Neuronal stem cell (in vitro differentiated cells): ENCODE measurements around the gene SMKR1.

Experiments used
- DNase-seq: peaks from one replicate; pipeline ENCODE4 v3.0.0-alpha.2; 2013; ENCODE audit warnings: low spot score
- H2AFZ ChIP-seq: one replicate; pipeline ENCODE4 v1.6.1; 2013; ENCODE audit warnings: mild to moderate bottlenecking, low read length, inconsistent platforms
- H2AK5ac ChIP-seq: 2 replicates; pipeline ENCODE4 v1.6.1; 2013; ENCODE audit warnings: low read depth, mild to moderate bottlenecking, inconsistent platforms, low read length, moderate library complexity, mixed read lengths
- H2BK120ac ChIP-seq: 2 replicates; pipeline ENCODE4 v1.6.1; 2013; ENCODE audit warnings: low read depth, mild to moderate bottlenecking, inconsistent platforms, low read length, moderate library complexity, mixed read lengths
- H2BK12ac ChIP-seq: one replicate; pipeline ENCODE4 v1.6.1; 2013; ENCODE audit warnings: low read length, inconsistent platforms
- H2BK15ac ChIP-seq: 2 replicates; pipeline ENCODE4 v1.6.1; 2013; ENCODE audit warnings: mild to moderate bottlenecking, low read length, inconsistent platforms, mixed read lengths
- H2BK5ac ChIP-seq: one replicate; pipeline ENCODE4 v1.6.1; 2013; ENCODE audit warnings: inconsistent platforms, mild to moderate bottlenecking, low read length, moderate library complexity
- H3K14ac ChIP-seq: one replicate; pipeline ENCODE4 v1.6.1; 2013; ENCODE audit warnings: low read length, inconsistent platforms
- H3K18ac ChIP-seq: 2 replicates; pipeline ENCODE4 v1.6.1; 2013; ENCODE audit warnings: low read length, inconsistent platforms
- H3K23ac ChIP-seq: 2 replicates; pipeline ENCODE4 v1.6.1; 2013; ENCODE audit warnings: low read depth, mild to moderate bottlenecking, mixed read lengths, low read length, inconsistent platforms; ENCODE audit not compliant: poor library complexity
- H3K27ac ChIP-seq: replicated peaks from 3 replicates; pipeline ENCODE4 v1.5.1; 2013; ENCODE audit warnings: low read length, inconsistent platforms
- H3K27me3 ChIP-seq, 3 experiments: 2 replicates each; pipeline ENCODE4 v1.6.1; 2013; ENCODE audit warnings: low read length in 3 of 3, mild to moderate bottlenecking in 2 of 3, inconsistent platforms in 1 of 3, low read depth in 1 of 3, mixed read lengths in 1 of 3, moderate library complexity in 1 of 3; ENCODE audit not compliant: control insufficient read depth in 3 of 3, insufficient read depth in 3 of 3
- H3K36me3 ChIP-seq, 2 donors: replicated peaks in 1 of 2; 2 replicates each; pipeline ENCODE4 v1.6.1; 2013; ENCODE audit warnings: low read length in 2 of 2; ENCODE audit not compliant: control insufficient read depth in 2 of 2, insufficient read depth in 2 of 2
- H3K4ac ChIP-seq: 2 replicates; pipeline ENCODE4 v1.6.1; 2013; ENCODE audit warnings: inconsistent platforms, mild to moderate bottlenecking, low read length, moderate library complexity
- H3K4me1 ChIP-seq, 2 donors: 1 replicate in 1 of 2; 2 replicates in 1 of 2; pipeline ENCODE4 v1.6.1; 2013; ENCODE audit warnings: low read length in 2 of 2, low read depth in 1 of 2; ENCODE audit not compliant: control insufficient read depth in 2 of 2, insufficient read depth in 1 of 2
- H3K4me2 ChIP-seq: one replicate; pipeline ENCODE4 v1.6.1; 2013; ENCODE audit warnings: mild to moderate bottlenecking, low read length, inconsistent platforms; ENCODE audit not compliant: insufficient read depth, poor library complexity, severe bottlenecking
- H3K4me3 ChIP-seq, 2 donors: 2 replicates each; pipeline ENCODE4 v1.5.1; 2013; ENCODE audit warnings: low read length in 2 of 2, mild to moderate bottlenecking in 2 of 2, inconsistent platforms in 1 of 2, moderate library complexity in 1 of 2
- H3K79me1 ChIP-seq: one replicate; pipeline ENCODE4 v1.6.1; 2013; ENCODE audit warnings: low read depth, mild to moderate bottlenecking, inconsistent platforms, low read length, moderate library complexity
- H3K9ac ChIP-seq: one replicate; pipeline ENCODE4 v1.6.1; 2013; ENCODE audit warnings: mild to moderate bottlenecking, low read depth, low read length, inconsistent platforms; ENCODE audit not compliant: poor library complexity
- H3K9me3 ChIP-seq, 2 donors: replicated peaks in 1 of 2; 2 replicates each; pipeline versions ENCODE3 to v1.6.1; 2013; ENCODE audit warnings: low read length in 2 of 2, mild to moderate bottlenecking in 2 of 2, inconsistent platforms in 1 of 2, low read depth in 1 of 2, mixed read lengths in 1 of 2, moderate library complexity in 1 of 2; ENCODE audit not compliant: control insufficient read depth in 2 of 2, insufficient read depth in 1 of 2
- H4K8ac ChIP-seq: one replicate; pipeline ENCODE4 v1.6.1; 2013; ENCODE audit warnings: low read depth, mild to moderate bottlenecking, inconsistent platforms, low read length, moderate library complexity
- H4K91ac ChIP-seq: one replicate; pipeline ENCODE4 v1.6.1; 2013; ENCODE audit warnings: low read length, low read depth, mild to moderate bottlenecking, inconsistent platforms; ENCODE audit not compliant: poor library complexity
- WGBS, 2 donors: extraction: QIAGEN DNeasy Blood & Tissue Kit; methylation state at CpG; one replicate each; pipeline ENCODE4 v1.1.7; 2013; ENCODE audit warnings: missing lambda C conversion rate in 2 of 2, mixed read lengths in 1 of 2; ENCODE audit not compliant: insufficient read length in 2 of 2, insufficient replicate concordance in 1 of 2; ENCODE audit errors: extremely low coverage in 2 of 2; 5-methylcytosine and 5-hydroxymethylcytosine counted together

The SMKR1 gene

GRCh38 chr7:129461809-129462208 lies 40.5 kb upstream of the SMKR1 start:
- no peak overlapping the region for H3K18ac ChIP-seq
- H3K36me3 ChIP-seq, result peaks cover 47 to 99% of the 10 kb centered on the region in 2 donors
- no peak overlapping the region for H3K4me3 ChIP-seq
- no peak overlapping the region for H2BK120ac ChIP-seq
- H2BK5ac ChIP-seq, result no peak overlapping the region
- no CpG with 5 or more reads among the region's 2 CpGs for WGBS, 2 donors
- H4K8ac ChIP-seq, result no peak overlapping the region
- no peak overlapping the region for H2BK12ac ChIP-seq
- H3K4me1 ChIP-seq, result no peaks in the 10 kb centered on the region
- H3K14ac ChIP-seq, result no peak overlapping the region
- DNase-seq, result no peak
- no peak overlapping the region for H3K23ac ChIP-seq
- H3K4ac ChIP-seq, result no peak overlapping the region
- H3K9me3 ChIP-seq, result no peaks in the 10 kb centered on the region
- no peaks in the 10 kb centered on the region for H3K79me1 ChIP-seq
- no peak overlapping the region for H2BK15ac ChIP-seq
- no peak overlapping the region for H2AFZ ChIP-seq
- H3K9ac ChIP-seq, result no peak overlapping the region
- no peak overlapping the region for H3K27ac ChIP-seq
- no peak overlapping the region for H4K91ac ChIP-seq
- no peaks in the 10 kb centered on the region for H3K27me3 ChIP-seq
- H3K4me2 ChIP-seq, result no peak overlapping the region
- no peak overlapping the region for H2AK5ac ChIP-seq

DNA sequence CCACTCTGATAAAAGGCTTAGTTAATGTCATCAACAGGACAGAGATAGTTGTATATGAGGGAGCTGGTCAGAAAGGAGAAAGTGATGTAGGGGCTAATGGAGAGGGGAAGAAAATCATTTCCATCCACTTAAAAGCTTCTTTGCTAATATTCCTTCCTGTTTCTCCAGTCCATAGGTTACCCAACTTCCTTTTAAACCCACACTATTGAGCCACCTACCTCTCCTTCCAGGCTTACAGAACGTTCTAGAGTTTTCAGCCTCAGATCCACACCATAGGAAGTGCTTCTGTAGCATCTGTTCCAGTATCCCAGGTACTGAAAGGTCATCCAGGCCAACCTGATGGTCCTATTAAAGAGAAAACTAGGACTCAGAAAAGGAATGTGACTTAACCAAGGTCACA lies 39.9 kb upstream of the SMKR1 start:
- peaks cover 45 to 99% of the 10 kb centered on the region in 2 donors for H3K36me3 ChIP-seq
- no peak overlapping the region for H2BK12ac ChIP-seq
- no peak overlapping the region for H3K4me3 ChIP-seq
- no peak overlapping the region for H4K91ac ChIP-seq
- H3K9me3 ChIP-seq, result no peaks in the 10 kb centered on the region
- H2BK120ac ChIP-seq, result no peak overlapping the region
- H3K4ac ChIP-seq, result no peak overlapping the region
- H3K9ac ChIP-seq, result no peak overlapping the region
- H3K23ac ChIP-seq, result no peak overlapping the region
- H2BK15ac ChIP-seq, result no peak overlapping the region
- H2BK5ac ChIP-seq, result no peak overlapping the region
- H2AK5ac ChIP-seq, result no peak overlapping the region
- no peak overlapping the region for H3K27ac ChIP-seq
- DNase-seq, result no peak
- H3K79me1 ChIP-seq, result no peaks in the 10 kb centered on the region
- no peak overlapping the region for H3K4me2 ChIP-seq
- H3K18ac ChIP-seq, result no peak overlapping the region
- H4K8ac ChIP-seq, result no peak overlapping the region
- no peak overlapping the region for H2AFZ ChIP-seq
- no peak overlapping the region for H3K14ac ChIP-seq
- WGBS, 2 donors, result no CpG with 5 or more reads among the region's 1 CpG
- no peaks in the 10 kb centered on the region for H3K4me1 ChIP-seq
- no peaks in the 10 kb centered on the region for H3K27me3 ChIP-seq

DNA sequence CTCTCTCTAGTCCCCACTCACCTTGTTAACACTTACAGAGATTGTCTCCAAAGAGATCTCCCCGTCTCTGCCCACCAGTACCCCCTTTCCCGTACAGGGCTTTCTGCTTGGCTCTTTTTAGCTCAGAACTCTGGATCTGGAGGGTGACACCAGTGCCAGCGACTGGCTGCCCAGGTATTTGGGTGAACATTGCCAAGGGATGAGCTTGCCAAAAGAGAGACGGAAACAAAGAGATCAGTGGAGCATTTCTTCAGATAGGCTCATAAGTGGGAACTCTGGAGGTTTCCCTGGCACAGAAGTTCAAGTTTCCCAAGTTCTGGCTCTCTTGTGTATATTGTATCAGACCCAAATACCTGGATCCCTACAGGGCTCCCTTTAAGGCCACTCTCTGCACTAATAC lies 38.1 kb upstream of the SMKR1 start:
- Histone ChIP-seq H3K27ac (no peak overlapping the region), H3K4me3 (no peak overlapping the region), H3K9ac (no peak overlapping the region), H3K23ac (no peak overlapping the region), H3K18ac (no peak overlapping the region), H3K36me3 (peaks cover 37 to 99% of the 10 kb centered on the region in 2 donors), H3K4ac (no peak overlapping the region), H3K9me3 (no peaks in the 10 kb centered on the region), H2BK12ac (no peak overlapping the region), H2BK120ac (no peak overlapping the region), H3K14ac (no peak overlapping the region), H3K27me3 (no peaks in the 10 kb centered on the region), H3K79me1 (no peaks in the 10 kb centered on the region), H2AK5ac (no peak overlapping the region), H2BK5ac (no peak overlapping the region), H4K8ac (no peak overlapping the region), H2AFZ (no peak overlapping the region), H4K91ac (no peak overlapping the region), H3K4me1 (no peaks in the 10 kb centered on the region), H3K4me2 (no peak overlapping the region), H2BK15ac (no peak overlapping the region)
- no CpG with 5 or more reads among the region's 4 CpGs for WGBS, 2 donors
- no peak for DNase-seq

DNA sequence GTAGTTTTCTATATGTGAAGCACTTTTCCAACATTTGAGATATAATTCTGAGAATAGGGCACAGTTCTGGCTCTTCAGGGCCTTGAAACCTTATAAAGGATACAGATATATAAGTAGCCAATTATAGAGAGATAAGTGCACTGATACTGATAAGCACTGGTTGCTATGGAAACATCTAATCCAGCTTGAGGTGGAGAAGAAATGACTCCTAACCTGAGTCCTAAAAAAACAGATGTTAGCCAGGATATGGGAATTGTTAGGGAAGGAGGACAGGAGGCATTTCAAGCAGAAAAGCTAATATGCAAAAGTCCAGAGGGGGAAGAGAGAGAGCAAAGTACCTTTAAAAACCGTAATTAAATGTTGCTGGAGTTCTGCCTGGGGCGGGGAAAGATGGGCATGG lies 37.3 kb upstream of the SMKR1 start:
- Histone ChIP-seq H2BK15ac (no peak overlapping the region), H4K8ac (no peak overlapping the region), H2BK12ac (no peak overlapping the region), H3K9ac (no peak overlapping the region), H3K23ac (no peak overlapping the region), H3K9me3 (no peaks in the 10 kb centered on the region), H3K18ac (no peak overlapping the region), H3K14ac (no peak overlapping the region), H2BK5ac (no peak overlapping the region), H3K4me2 (no peak overlapping the region), H3K4me3 (no peak overlapping the region), H4K91ac (no peak overlapping the region), H3K27me3 (no peaks in the 10 kb centered on the region), H3K4ac (no peak overlapping the region), H2AFZ (no peak overlapping the region), H3K79me1 (no peaks in the 10 kb centered on the region), H2AK5ac (no peak overlapping the region), H2BK120ac (no peak overlapping the region), H3K4me1 (no peaks in the 10 kb centered on the region), H3K36me3 (peaks cover 32 to 97% of the 10 kb centered on the region in 2 donors), H3K27ac (no peak overlapping the region)
- DNase-seq, result no peak
- no CpG with 5 or more reads among the region's 2 CpGs for WGBS, 2 donors
